ENCODE results near the gene PGAP1. TPM values are rescaled to one million over a fixed set of nuclear protein-coding genes. Genes with fewer than 3 reads are reported as not detected.

PGAP1 gene
- polyA plus RNA-seq, 3 donors = 0.10 to 0.81 (median 0.33) TPM

GRCh38 chr2:196853301-196854087, 73.0 kb downstream of the PGAP1 start:
- Histone ChIP-seq H3K27me3 (ENCODE audit: control insufficient read depth in 2 of 2, insufficient read depth in 2 of 2, low read length in 2 of 2) (no peaks in the 10 kb centered on the region), H2AFZ (ENCODE audit: insufficient read depth, low read depth, low read length, poor library complexity, severe bottlenecking) (no peak overlapping the region), H3K4me3 (replicated peaks in 1 of 3; ENCODE audit: low read depth in 2 of 3, low read length in 3 of 3) (no peak overlapping the region), H3K4me1 (ENCODE audit: control insufficient read depth in 1 of 2, insufficient read depth in 2 of 2, low read length in 2 of 2) (no peaks in the 10 kb centered on the region), H3K36me3 (replicated peaks in 1 of 2; ENCODE audit: control insufficient read depth in 1 of 2, insufficient read depth in 2 of 2, low read length in 2 of 2) (no peaks in the 10 kb centered on the region), H3K9me3 (replicated peaks in 1 of 2; ENCODE audit: control insufficient read depth in 1 of 2, insufficient read depth in 1 of 2, low read length in 2 of 2) (no peaks in the 10 kb centered on the region), H3K9ac (ENCODE audit: insufficient read depth, low read length, poor library complexity, severe bottlenecking) (no peak overlapping the region), H3K4me2 (replicated peaks; ENCODE audit: extremely low read depth, low read length, poor library complexity, severe bottlenecking) (no peak overlapping the region), H3K79me2 (ENCODE audit: insufficient read depth, low read length) (no peaks in the 10 kb centered on the region), H3K27ac (ENCODE audit: low read depth in 1 of 2, low read length in 2 of 2) (no peak overlapping the region), H4K20me1 (ENCODE audit: insufficient read depth, low read length) (no peaks in the 10 kb centered on the region)
- peaks cover 0 to 3% (median 0%) of the 10 kb centered on the region in 7 donors for H3K9me3 Mint-ChIP-seq
- no CpG with 5 or more reads among the region's 4 CpGs for WGBS (ENCODE audit: insufficient coverage)
- no peak for DNase-seq
- no peak for TF ChIP-seq CTCF (IDR thresholded peaks at IDR 0.05)
- H3K27ac Mint-ChIP-seq = no peak overlapping the region
- H3K36me3 Mint-ChIP-seq = peaks cover 1 to 2% of the 10 kb centered on the region in 2 donors
- intact Hi-C loops (cut with micrococcal nuclease) = no loop called here
- no peak overlapping the region for H3K4me3 Mint-ChIP-seq
- H3K4me1 Mint-ChIP-seq = peaks cover 4% of the 10 kb centered on the region
- H3K27me3 Mint-ChIP-seq (ENCODE audit: low read depth in 3 of 3) = peaks cover 0 to 1% (median 1%) of the 10 kb centered on the region in 3 donors

- no peak for DNase-seq
- H3K4me3 ChIP-seq (replicated peaks in 1 of 3; ENCODE audit: low read depth in 2 of 3, low read length in 3 of 3) = no peak overlapping the region
- no peaks in the 10 kb centered on the region for H3K9me3 Mint-ChIP-seq
- no peak overlapping the region for H2AFZ ChIP-seq (ENCODE audit: insufficient read depth, low read depth, low read length, poor library complexity, severe bottlenecking)
- TF ChIP-seq CTCF (IDR thresholded peaks at IDR 0.05) = no peak
- H4K20me1 ChIP-seq (ENCODE audit: insufficient read depth, low read length) = no peaks in the 10 kb centered on the region
- no peaks in the 10 kb centered on the region for H3K36me3 ChIP-seq (replicated peaks in 1 of 2; ENCODE audit: control insufficient read depth in 1 of 2, insufficient read depth in 2 of 2, low read length in 2 of 2)
- H3K4me1 Mint-ChIP-seq = peaks cover 2% of the 10 kb centered on the region
- WGBS (ENCODE audit: insufficient coverage) = no CpG with 5 or more reads among the region's 1 CpG
- H3K9ac ChIP-seq (ENCODE audit: insufficient read depth, low read length, poor library complexity, severe bottlenecking) = no peak overlapping the region
- no peaks in the 10 kb centered on the region for H3K79me2 ChIP-seq (ENCODE audit: insufficient read depth, low read length)
- no peaks in the 10 kb centered on the region for H3K4me1 ChIP-seq (ENCODE audit: control insufficient read depth in 1 of 2, insufficient read depth in 2 of 2, low read length in 2 of 2)
- no peak overlapping the region for H3K4me3 Mint-ChIP-seq
- H3K27me3 ChIP-seq (ENCODE audit: control insufficient read depth in 2 of 2, insufficient read depth in 2 of 2, low read length in 2 of 2) = no peaks in the 10 kb centered on the region
- H3K36me3 Mint-ChIP-seq = peaks cover 0 to 3% of the 10 kb centered on the region in 2 donors
- H3K9me3 ChIP-seq (replicated peaks in 1 of 2; ENCODE audit: control insufficient read depth in 1 of 2, insufficient read depth in 1 of 2, low read length in 2 of 2) = no peaks in the 10 kb centered on the region
- no peak overlapping the region for H3K27ac Mint-ChIP-seq
- no peak overlapping the region for H3K27ac ChIP-seq (ENCODE audit: low read depth in 1 of 2, low read length in 2 of 2)
- no peak overlapping the region for H3K4me2 ChIP-seq (replicated peaks; ENCODE audit: extremely low read depth, low read length, poor library complexity, severe bottlenecking)
- peaks cover 0 to 1% (median 0%) of the 10 kb centered on the region in 3 donors for H3K27me3 Mint-ChIP-seq (ENCODE audit: low read depth in 3 of 3)
- intact Hi-C loops (cut with micrococcal nuclease) = no loop called here
These were observed 75.4 kb downstream of the PGAP1 start for GRCh38 chr2:196851088-196851487.
